Memory B cell (primary cell): Measurements from ENCODE around the gene DPCD.

Experiments used
- ATAC-seq: fragments of 150-1000 bp; cut with Tn5 transposase; 2 replicates; pipeline ENCODE4 v1.10.0; 2021; ENCODE audit warnings: low read depth, mild to moderate bottlenecking, moderate library complexity
- DNase-seq, 2 donors: peaks; one replicate each; pipeline ENCODE4 v3.0.0; 2022; ENCODE audit warnings: low spot score in 2 of 2
- H3K27ac Mint-ChIP-seq: one replicate; pipeline ENCODE4 v1.8.0; 2022; ENCODE audit warnings: mild to moderate bottlenecking, moderate library complexity, mixed read lengths
- H3K27me3 Mint-ChIP-seq: one replicate; pipeline ENCODE4 v1.8.0; 2022; ENCODE audit warnings: mixed read lengths
- H3K36me3 Mint-ChIP-seq: one replicate; pipeline ENCODE4 v1.8.0; 2022; ENCODE audit warnings: mild to moderate bottlenecking, mixed read lengths
- H3K4me1 Mint-ChIP-seq: one replicate; pipeline ENCODE4 v1.8.0; 2022; ENCODE audit warnings: mixed read lengths
- H3K4me3 Mint-ChIP-seq: one replicate; pipeline ENCODE4 v1.8.0; 2022; ENCODE audit warnings: mild to moderate bottlenecking, moderate library complexity, mixed read lengths
- H3K9me3 Mint-ChIP-seq: one replicate; pipeline ENCODE4 v1.8.0; 2022; ENCODE audit warnings: mixed read lengths

Gene DPCD

DNA sequence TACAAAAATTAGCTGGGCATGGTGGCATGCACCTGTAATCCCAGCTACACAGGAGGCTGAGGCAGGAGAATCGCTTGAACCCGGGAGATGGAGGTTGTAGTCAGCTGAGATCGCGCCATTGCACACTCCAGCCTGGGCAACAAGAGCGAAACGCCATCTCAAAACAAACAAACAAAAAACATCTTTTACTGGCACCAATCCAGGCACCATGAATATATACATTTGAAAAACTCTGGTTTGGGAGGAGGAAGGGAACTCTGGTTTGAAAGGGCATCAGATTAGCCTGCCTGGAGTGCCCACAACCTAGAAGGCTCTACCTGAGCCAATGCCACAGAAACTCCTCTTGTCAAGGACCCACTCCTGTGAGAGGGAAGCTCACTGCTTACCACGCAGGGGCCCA lies 16.0 kb upstream of the DPCD start:
- Mint-ChIP-seq H3K27ac (no peak overlapping the region), H3K27me3 (peaks cover 21% of the 10 kb centered on the region), H3K4me3 (no peak overlapping the region), H3K4me1 (peaks cover 15% of the 10 kb centered on the region), H3K9me3 (no peaks in the 10 kb centered on the region), H3K36me3 (peaks cover 5% of the 10 kb centered on the region)
- DNase-seq (no peak), ATAC-seq (no peak)

DNA sequence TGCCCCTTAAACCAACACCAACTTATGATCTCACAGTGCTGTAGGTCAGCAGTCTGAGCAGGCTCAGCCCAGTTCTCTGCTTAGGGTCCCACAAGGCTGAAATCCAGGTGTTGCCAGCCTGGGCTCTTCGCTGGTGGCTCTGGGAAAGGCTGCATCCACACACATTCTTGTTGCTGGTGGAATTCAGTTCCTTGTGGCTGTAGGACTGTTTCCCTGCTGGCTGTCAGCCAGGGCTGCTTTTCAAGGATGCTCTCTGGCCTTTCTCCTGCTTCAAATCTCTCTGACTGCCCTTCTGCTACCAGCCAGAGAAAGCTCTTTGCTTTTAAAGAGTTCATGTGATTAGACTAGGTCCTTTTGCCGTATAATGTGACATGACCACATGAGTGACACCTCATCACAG lies 15.3 kb upstream of the DPCD start:
- H3K27ac Mint-ChIP-seq, result no peak overlapping the region
- H3K9me3 Mint-ChIP-seq, result no peaks in the 10 kb centered on the region
- H3K27me3 Mint-ChIP-seq, result peaks cover 16% of the 10 kb centered on the region
- H3K4me1 Mint-ChIP-seq, result peaks cover 11% of the 10 kb centered on the region
- no peak for DNase-seq
- H3K4me3 Mint-ChIP-seq, result no peak overlapping the region
- ATAC-seq, result no peak
- H3K36me3 Mint-ChIP-seq, result peaks cover 9% of the 10 kb centered on the region

DNA sequence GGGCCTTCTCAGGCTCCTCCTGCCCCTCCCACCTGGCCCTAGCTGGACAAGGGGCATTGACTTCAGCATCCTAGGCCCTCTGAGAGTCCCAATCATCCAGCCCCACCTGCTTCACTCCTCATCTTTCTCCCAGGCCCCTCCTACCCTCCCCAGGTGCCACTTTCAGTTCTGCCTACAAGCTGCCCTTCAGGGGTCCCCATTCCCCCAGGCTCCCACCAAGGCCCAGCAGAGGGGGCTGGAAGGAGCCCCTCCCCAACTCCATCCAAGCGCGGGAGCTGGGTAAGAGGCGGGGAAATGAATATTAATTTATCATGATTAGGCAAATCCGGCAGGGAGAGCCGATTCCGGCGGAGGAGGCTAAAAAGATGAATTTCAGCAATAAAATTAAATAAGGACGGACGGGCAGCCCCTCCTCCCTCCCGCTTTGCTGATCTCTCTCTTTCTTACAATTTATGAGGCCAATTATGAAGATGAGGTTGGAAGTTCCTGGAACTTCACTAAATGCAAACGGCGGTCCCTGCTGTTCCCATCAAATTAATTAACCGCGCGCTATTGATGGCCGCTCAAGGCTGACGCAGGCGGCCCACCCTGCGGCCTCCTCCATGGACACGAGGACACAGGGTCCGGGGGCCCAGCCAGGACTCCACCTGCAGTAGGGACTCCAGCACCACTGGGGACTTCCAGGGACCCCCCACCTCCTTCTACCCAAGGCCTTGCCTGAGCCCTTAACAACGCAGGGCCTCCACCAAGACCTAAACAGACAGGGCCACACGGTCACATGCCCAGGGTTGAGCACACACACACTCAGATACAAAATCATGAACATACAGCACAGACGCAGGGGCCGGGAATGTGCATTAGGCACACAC lies 14.0 kb upstream of the DPCD start:
- Mint-ChIP-seq H3K4me1 (peaks cover 11% of the 10 kb centered on the region), H3K4me3 (no peak overlapping the region), H3K27me3 (peaks cover 5% of the 10 kb centered on the region), H3K27ac (no peak overlapping the region), H3K36me3 (peaks cover 15% of the 10 kb centered on the region), H3K9me3 (no peaks in the 10 kb centered on the region)
- ATAC-seq (no peak), DNase-seq (no peak)

DNA sequence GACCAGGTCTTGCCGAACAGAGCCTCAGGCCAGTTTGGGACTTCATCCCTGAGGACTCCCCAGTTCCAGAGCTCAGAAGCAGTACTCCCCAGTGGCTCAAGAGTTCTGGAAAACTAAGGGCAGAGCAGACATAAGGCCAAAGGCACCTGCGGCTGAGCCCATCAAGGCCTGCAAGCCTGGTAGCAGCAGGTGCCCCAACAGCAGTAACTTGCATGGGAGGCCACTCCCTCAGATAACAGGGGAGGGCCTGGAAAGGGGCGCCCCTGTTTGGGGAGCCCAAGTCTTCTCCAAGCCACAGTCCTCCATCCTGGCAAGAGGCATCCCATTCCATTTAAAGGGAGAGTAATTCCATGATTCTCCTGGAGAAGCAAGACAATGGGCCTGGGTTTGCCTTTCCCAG lies 13.0 kb upstream of the DPCD start:
- Mint-ChIP-seq H3K27me3 (no peaks in the 10 kb centered on the region), H3K36me3 (peaks cover 15% of the 10 kb centered on the region), H3K27ac (no peak overlapping the region), H3K9me3 (no peaks in the 10 kb centered on the region), H3K4me3 (no peak overlapping the region), H3K4me1 (peaks cover 6% of the 10 kb centered on the region)
- DNase-seq (no peak), ATAC-seq (no peak)

DNA sequence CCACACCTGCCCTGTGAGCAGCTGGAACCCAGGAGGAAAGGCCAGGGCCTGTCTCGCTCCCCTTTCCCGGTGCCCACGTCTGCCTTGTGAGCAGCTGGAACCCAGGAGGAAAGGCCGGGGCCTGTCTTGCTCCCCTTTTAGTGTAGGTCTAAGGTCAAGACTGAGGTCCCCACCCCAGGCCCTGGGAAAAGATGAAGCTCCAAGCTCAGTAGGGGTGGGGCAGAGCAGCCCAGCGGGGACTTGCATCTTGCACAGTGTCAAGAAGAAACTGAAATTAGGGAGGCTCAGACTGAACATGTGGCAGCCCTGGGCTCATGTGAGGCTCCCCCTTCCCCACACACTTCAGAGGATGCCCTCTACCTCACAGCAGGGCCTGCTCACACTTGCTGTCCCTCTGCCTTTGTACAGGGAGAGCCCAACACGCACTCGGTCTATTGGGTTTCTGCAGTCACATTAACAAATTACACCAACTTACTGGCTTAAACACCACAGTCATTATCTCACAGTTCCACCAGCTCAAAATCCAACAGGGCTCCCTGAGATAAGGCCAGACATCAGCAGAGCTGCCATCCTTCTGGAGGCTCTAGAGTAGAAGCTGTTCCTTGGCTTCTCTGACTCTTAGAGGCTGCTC lies 12.4 kb upstream of the DPCD start:
- H3K4me3 Mint-ChIP-seq, result no peak overlapping the region
- no peak for DNase-seq
- no peak overlapping the region for H3K27ac Mint-ChIP-seq
- H3K27me3 Mint-ChIP-seq, result no peaks in the 10 kb centered on the region
- no peak for ATAC-seq
- H3K9me3 Mint-ChIP-seq, result no peaks in the 10 kb centered on the region
- peaks cover 17% of the 10 kb centered on the region for H3K36me3 Mint-ChIP-seq
- peaks cover 3% of the 10 kb centered on the region for H3K4me1 Mint-ChIP-seq

DNA sequence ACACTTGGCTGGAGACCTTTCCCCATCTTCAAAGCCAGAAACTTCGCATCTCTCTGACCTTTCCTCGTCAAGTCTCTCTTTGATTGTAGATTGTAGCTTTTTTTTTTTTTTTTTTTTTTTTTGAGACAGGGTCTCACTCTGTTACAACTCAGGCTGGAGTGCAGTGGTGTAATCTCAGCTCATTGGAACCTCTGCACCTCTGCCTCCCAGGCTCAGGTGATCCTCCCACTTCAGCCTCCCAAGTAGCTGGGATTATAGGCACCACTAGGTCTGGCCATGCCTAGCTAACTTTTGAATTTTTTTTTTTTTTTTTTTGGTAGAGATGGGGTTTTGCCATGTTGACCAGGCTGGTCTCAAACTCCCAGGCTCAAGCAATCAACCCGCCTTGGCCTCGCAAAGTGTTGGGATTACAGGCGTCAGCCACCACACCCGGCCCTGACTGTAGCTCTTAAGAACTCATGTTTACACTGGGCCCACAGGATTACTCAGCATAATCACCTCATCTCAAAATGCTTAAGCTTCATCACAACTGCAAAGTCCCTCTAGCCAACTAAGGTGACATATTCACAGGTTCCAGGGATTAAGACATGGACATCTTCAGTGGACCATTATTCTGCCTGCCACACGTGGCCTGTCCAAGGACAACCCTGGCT lies 11.8 kb upstream of the DPCD start:
- no peaks in the 10 kb centered on the region for H3K27me3 Mint-ChIP-seq
- H3K9me3 Mint-ChIP-seq, result no peaks in the 10 kb centered on the region
- peaks cover 18% of the 10 kb centered on the region for H3K36me3 Mint-ChIP-seq
- no peak for ATAC-seq
- no peak overlapping the region for H3K27ac Mint-ChIP-seq
- H3K4me1 Mint-ChIP-seq, result no peaks in the 10 kb centered on the region
- DNase-seq, result no peak
- no peak overlapping the region for H3K4me3 Mint-ChIP-seq

DNA sequence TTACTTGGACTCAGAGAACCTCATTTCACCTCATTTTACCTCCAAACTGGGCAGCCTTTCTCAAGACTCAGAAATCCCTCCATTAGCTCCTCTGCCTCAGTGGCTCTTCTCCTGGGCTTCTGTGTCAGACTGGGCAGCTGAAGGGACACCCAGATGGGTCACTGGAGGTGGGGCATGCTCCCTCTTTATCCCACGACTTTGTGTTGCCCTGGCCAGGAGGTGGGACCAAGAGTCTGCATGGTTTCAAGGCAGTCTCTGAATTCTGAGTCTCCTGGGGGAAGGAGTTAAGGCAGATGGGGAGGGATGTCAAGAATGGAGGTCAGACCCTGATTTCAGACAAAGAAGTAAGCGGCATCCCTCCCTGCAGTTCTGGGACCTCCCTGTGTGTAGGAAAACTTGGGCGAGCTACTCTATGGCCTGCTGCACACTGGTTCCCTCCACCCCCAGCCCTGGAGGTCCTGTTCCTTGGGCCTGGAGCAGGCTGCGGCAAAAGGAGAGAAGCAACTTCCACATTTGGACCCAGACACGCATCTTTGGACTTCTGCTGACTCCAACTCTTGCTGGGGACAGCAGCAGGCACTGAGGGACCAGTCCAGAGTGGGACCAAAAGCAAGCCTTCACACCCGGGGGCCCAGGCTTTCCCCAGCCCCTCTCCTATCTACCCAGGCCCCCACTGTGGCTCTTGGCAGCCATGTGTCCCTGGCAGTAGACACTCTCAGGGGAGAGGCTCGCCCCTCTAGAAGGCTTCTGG lies 10.8 kb upstream of the DPCD start:
- H3K27ac Mint-ChIP-seq, result no peak overlapping the region
- H3K4me3 Mint-ChIP-seq, result no peak overlapping the region
- no peaks in the 10 kb centered on the region for H3K9me3 Mint-ChIP-seq
- no peaks in the 10 kb centered on the region for H3K4me1 Mint-ChIP-seq
- H3K36me3 Mint-ChIP-seq, result peaks cover 20% of the 10 kb centered on the region
- ATAC-seq (no peak), DNase-seq (no peak)
- no peaks in the 10 kb centered on the region for H3K27me3 Mint-ChIP-seq

DNA sequence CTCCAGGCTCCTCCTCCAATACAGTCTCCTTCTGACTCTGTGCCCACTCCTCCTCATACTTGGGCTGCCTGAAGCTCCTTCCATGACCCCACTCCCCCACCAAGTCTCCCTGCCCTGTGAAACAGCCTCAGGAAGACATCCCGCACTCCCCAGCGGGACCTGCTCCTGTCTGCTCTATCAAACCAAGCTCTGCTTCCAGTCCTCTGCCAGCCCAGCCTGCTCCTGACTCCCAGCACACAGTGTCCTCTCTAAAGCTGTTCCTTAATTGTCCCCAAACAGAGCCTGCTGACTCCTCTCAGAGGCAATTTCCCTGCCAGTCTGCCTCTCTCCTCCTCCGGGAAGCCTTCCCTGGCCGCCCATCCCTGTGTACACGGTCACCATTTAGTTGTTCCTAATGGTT lies 9.9 kb upstream of the DPCD start:
- ATAC-seq (no peak), DNase-seq (no peak)
- Mint-ChIP-seq H3K4me3 (no peak overlapping the region), H3K4me1 (no peaks in the 10 kb centered on the region), H3K36me3 (peaks cover 25% of the 10 kb centered on the region), H3K27ac (no peak overlapping the region), H3K9me3 (no peaks in the 10 kb centered on the region), H3K27me3 (no peaks in the 10 kb centered on the region)

DNA sequence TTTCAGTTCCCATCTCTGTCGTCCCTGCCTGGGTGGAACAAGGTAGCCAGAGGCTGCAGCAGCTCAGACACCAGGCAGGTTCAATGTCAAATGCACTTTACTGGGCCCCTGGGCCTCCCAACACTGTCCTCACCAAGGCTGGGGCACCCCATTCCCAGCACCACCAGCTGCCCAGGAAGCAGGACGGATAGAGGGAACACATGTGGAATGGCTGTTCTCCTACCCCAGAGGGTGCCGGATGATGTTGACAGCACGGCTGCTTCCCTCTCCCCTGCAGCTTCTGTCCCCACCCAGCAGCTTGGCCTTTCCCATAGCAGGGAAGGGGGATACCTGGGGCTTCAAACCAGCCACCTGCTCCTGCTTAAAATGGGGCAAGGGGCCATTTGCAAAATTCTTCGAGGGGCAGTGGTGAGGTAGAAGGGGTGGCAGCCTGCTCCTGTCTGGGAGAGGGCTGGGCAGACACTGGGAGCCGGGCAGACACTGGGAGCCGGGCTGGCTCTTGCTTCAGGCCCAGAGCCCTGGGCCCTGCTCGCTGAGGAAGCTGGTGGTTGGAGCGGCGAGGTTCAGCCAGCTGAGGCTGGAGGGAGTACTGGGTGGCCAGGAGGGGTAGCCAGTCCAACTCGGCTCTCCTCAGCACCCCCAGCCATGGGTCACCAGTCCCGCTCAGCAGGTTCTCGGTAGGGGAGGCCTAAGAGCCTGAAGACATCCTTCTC lies 9.2 kb upstream of the DPCD start:
- no peak for DNase-seq
- no peak for ATAC-seq
- H3K4me3 Mint-ChIP-seq, result no peak overlapping the region
- peaks cover 3% of the 10 kb centered on the region for H3K4me1 Mint-ChIP-seq
- H3K36me3 Mint-ChIP-seq, result peaks cover 30% of the 10 kb centered on the region
- no peaks in the 10 kb centered on the region for H3K27me3 Mint-ChIP-seq
- H3K9me3 Mint-ChIP-seq, result no peaks in the 10 kb centered on the region
- H3K27ac Mint-ChIP-seq, result no peak overlapping the region

DNA sequence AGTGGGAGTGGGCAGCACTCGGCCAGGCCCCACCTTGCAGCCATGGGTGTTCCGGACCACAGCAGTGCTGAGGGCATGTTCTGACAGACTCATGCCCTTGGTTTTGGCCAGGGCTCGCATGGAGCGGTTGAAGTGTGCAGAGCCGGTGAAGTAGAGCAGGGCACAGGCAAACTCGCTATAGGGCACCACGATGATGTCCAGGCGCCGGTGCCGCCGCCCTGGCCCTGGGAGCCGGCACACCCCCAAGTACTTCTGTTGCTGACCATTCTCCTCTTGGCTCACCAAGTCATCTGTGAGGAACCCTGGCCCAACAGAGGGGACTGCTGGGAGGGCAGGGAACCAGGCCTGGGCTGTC lies 8.6 kb upstream of the DPCD start:
- Mint-ChIP-seq H3K27ac (no peak overlapping the region), H3K9me3 (no peaks in the 10 kb centered on the region), H3K36me3 (peaks cover 32% of the 10 kb centered on the region), H3K4me3 (no peak overlapping the region), H3K4me1 (peaks cover 3% of the 10 kb centered on the region), H3K27me3 (no peaks in the 10 kb centered on the region)
- DNase-seq (no peak), ATAC-seq (no peak)

DNA sequence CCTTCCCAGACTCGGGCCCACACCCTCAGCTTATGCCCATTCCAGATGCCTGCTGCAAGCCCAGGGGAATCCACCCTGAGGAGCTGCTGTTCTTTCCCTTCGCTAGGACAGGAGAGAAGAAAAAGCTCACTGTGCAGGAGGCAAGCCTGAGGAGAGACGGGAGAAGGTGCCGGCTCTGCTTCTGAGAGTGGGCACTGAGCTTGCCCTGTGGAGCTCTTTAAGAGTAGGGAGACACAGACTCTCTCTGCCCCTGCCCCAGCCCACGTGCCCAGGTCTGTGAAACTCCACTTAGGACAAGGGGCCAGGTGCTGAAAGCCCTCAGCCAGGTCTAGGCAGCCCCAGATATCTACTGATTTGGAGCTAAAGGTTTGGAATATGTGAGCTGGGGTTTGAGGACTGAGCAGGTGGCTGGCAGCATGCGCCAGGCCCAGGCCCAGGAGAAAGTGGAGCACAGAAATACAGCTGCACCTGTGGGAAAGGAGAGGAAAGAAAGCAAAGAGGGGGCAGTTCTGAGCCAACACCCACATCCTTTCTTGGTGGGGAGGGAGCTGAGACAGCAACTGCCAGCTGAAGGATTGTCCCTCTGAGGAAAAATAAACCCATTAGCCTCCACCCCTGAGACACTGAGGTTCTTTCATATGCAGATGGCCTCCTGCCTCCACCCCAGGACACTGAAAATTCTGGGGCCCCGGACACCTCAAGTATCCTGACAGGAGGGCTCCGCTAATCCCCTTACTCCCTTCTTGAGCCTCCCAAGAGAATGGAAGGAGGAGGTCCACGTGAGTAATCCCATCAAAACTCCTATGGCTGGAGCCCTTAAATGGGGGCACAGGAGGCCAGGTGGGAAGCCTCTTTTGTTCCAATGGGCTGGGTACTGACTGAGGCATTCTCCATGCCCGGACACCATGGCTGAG lies 7.4 kb upstream of the DPCD start:
- ATAC-seq (no peak), DNase-seq (no peak)
- Mint-ChIP-seq H3K36me3 (peaks cover 32% of the 10 kb centered on the region), H3K27ac (no peak overlapping the region), H3K4me3 (no peak overlapping the region), H3K9me3 (no peaks in the 10 kb centered on the region), H3K4me1 (peaks cover 6% of the 10 kb centered on the region), H3K27me3 (no peaks in the 10 kb centered on the region)

DNA sequence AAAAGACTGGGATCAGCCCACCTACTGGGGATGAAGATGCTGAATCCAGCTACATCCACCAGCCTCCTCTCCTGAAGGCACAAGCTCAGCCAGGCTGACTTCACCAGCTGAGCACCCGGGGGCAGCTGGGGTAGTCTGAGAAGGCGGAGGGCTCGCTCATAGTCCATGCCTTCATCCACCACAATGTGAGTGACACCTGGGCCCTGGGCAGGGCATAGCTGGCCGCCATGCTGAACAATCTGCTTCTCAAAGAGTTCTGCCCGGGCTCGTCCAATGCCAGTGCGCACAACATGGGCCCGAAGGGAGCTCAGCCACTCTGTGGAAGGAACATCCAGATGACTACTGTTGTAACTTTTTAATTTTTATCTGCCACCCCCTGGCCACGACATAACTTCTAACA lies 2.3 kb upstream of the DPCD start:
- Mint-ChIP-seq H3K27me3 (no peaks in the 10 kb centered on the region), H3K27ac (no peak overlapping the region), H3K9me3 (no peaks in the 10 kb centered on the region), H3K4me1 (peaks cover 23% of the 10 kb centered on the region), H3K36me3 (peaks cover 18% of the 10 kb centered on the region), H3K4me3 (no peak overlapping the region)
- ATAC-seq (no peak), DNase-seq (no peak)

DNA sequence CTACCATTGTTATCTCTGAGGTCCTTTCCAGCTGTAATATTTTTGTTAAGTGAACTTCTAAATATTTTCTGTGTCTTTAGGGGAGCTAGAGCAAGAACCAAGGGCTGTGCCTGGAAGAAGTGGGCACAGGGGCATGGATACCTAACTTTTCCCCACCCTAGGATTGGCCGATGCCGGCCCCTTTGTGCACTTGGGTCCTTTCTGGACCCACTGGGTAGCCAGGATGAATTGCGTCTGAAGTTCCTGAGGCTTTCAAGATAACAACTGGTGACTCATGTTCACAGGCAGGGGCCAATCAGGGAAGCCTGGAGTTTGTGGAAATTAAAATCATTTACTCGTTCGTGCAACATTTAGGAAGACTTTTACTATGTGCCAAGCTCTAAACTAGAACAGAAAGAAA lies 758 bp downstream of the DPCD start:
- Mint-ChIP-seq H3K9me3 (no peaks in the 10 kb centered on the region), H3K4me1 (peaks cover 22% of the 10 kb centered on the region), H3K27ac (no peak overlapping the region), H3K4me3 (peak overlapping the region; percentile 97), H3K27me3 (no peaks in the 10 kb centered on the region), H3K36me3 (peaks cover 5% of the 10 kb centered on the region)
- ATAC-seq (no peak), DNase-seq (no peak)
